Adrenal gland (tissue), 12 donors: ENCODE data around the gene KLHL21. TPM values are rescaled to one million over a fixed set of nuclear protein-coding genes. Genes with fewer than 3 reads are reported as not detected.
A peak's percentile ranks its signal among the peaks of the same experiment; 100 is the strongest.

Experiments used
- DNase-seq, 7 donors: peaks; one replicate each; pipeline ENCODE4 v3.0.0-alpha.2; 2019 to 2020
- H3K27ac ChIP-seq, 5 donors: fragments of 200-600 bp; sonication (generic) in 4 of 5; 1 replicate in 3 of 5; 2 replicates in 2 of 5; pipeline versions ENCODE4 v1.5.1 to v1.8.0; 2016 to 2020; ENCODE audit warnings: mild to moderate bottlenecking in 1 of 5
- H3K27me3 ChIP-seq: fragments of 200-600 bp; 2 replicates; pipeline ENCODE4 v1.8.0; 2021
- H3K36me3 ChIP-seq, 2 donors: fragments of 200-600 bp; replicated peaks in 1 of 2; 1 replicate in 1 of 2; 2 replicates in 1 of 2; pipeline versions ENCODE4 v1.5.1 to v1.8.0; 2018 to 2022
- H3K4me1 ChIP-seq, 2 donors: fragments of 200-600 bp; replicated peaks in 1 of 2; 1 replicate in 1 of 2; 2 replicates in 1 of 2; pipeline versions ENCODE4 v1.5.1 to v1.8.0; 2018 to 2021
- H3K4me3 ChIP-seq, 4 donors: fragments of 200-600 bp; sonication (generic) in 3 of 4; one replicate each; pipeline ENCODE4 v1.5.1; 2016 to 2018
- H3K9me3 ChIP-seq, 3 donors: fragments of 200-600 bp; sonication (generic) in 1 of 3; replicated peaks in 1 of 3; 1 replicate in 2 of 3; 2 replicates in 1 of 3; pipeline versions ENCODE4 v1.5.1 to v1.8.0; 2016 to 2021
- CTCF ChIP-seq, 6 experiments: fragments of 450-650 bp in 4 of 6; fragments of 200-600 bp in 2 of 6; sonication (generic) in 1 of 6; IDR thresholded peaks; 1 replicate in 5 of 6; 2 replicates in 1 of 6; pipeline versions ENCODE4 v1.5.1 to v1.8.0; 2016 to 2021; ENCODE audit warnings: antibody characterized with exemption in 6 of 6, mild to moderate bottlenecking in 2 of 6, moderate library complexity in 1 of 6
- POLR2A ChIP-seq, 2 donors: fragments of 450-650 bp; IDR thresholded peaks; one replicate each; pipeline ENCODE4 v1.6.1; 2017; ENCODE audit warnings: antibody characterized with exemption in 2 of 2, mild to moderate bottlenecking in 2 of 2, moderate library complexity in 1 of 2
- WGBS, 4 donors: extraction: QIAGEN DNeasy Blood & Tissue Kit in 2 of 4; methylation state at CpG; one replicate each; pipeline versions ENCODE4 v1.1.5 to v1.1.7; 2013 to 2017; 5-methylcytosine and 5-hydroxymethylcytosine counted together
- intact Hi-C, 2 donors: fragments of 100-400 bp; cut with DNase I; formaldehyde crosslinking; loops; one replicate each; pipeline versions ENCODE4 v1.14.1 to v1.15.0; 2022 to 2023
- polyA plus RNA-seq, 3 donors: library from polyadenylated mRNA; stranded (reverse); fragments of 200-250 nt in 2 of 3; fragments of 350-450 nt in 1 of 3; fragmentation: Illumina TruSeq in 1 of 3; extraction: RNeasy Lipid Tissue Mini Kit (QIAGEN cat#74804) in 1 of 3; gene quantifications; one replicate each; pipeline ENCODE4 v1.2.3, GENCODE V29; 2013 to 2014
- small RNA-seq, 2 donors: library from RNA; depleted of rRNA; stranded (forward); fragments of <200 nt; gene quantifications; one replicate each; pipeline ENCODE3, GENCODE V24; 2016
- total RNA-seq, 9 donors: library from RNA; depleted of rRNA in 4 of 9; stranded (reverse); fragments of >200 nt in 4 of 9; fragments of 120-200 nt in 1 of 9; fragmentation: NEBNext Ultra II Directional in 1 of 9; extraction: Animal tissue kit (Norgen Biotek cat#: 25700) in 1 of 9; gene quantifications; one replicate each; pipeline versions ENCODE4 v1.1.0 to v1.2.4, GENCODE V29; 2013 to 2023
- donor health status: healthy with polysubstance abuse.
- donor health status: Bipolar disorder and iron deficiency.
- donor health status: DM: yes; HTN: yes; CAD: no.
- donor health status: DM: no; HTN: no; CAD: no.
- donor health status: DM: no; HTN: no; CAD: no.
- donor health status: DM: yes; HTN: yes; CAD: no.

The KLHL21 gene
- total and polyA plus RNA-seq, 12 donors: 11.7 to 108 (median 35.9) TPM

- H3K9me3 ChIP-seq: no peaks in the 10 kb centered on the region
Observed at GRCh38 chr1:6546326-6546725, 56.3 kb downstream of the KLHL21 start.

GRCh38 chr1:6545276-6546112 is 57.2 kb downstream of the KLHL21 start:
- peak overlapping the region; percentile 20 to 84 (median 40) for H3K27ac ChIP-seq

More at GRCh38 chr1:6546326-6546725, 56.3 kb downstream of the KLHL21 start:
- Histone ChIP-seq H3K27ac (peak overlapping the region in 4 of 5 donors; percentile 30 to 84 (median 56)), H3K4me3 (no peak overlapping the region), H3K36me3 (peaks cover 0 to 53% of the 10 kb centered on the region in 2 donors), H3K4me1 (peaks cover 4 to 22% of the 10 kb centered on the region in 2 donors), H3K27me3 (no peaks in the 10 kb centered on the region)
- no peak for DNase-seq
- 53 to 62% (median 57%) methylated on average over 5 of the region's 5 CpGs for WGBS, 4 donors
- intact Hi-C loops: no loop called here
- TF ChIP-seq CTCF (IDR thresholded peaks at IDR 0.05) (no peak), POLR2A (IDR thresholded peaks at IDR 0.05) (no peak)

GRCh38 chr1:6544831-6545230 is 57.8 kb downstream of the KLHL21 start:
- intact Hi-C loops: no loop called here

More at GRCh38 chr1:6545276-6546112, 57.2 kb downstream of the KLHL21 start:
- peak in 4 of 7 donors; percentile 29 to 50 (median 36) for DNase-seq
- Histone ChIP-seq H3K36me3 (peaks cover 0 to 57% of the 10 kb centered on the region in 2 donors), H3K27me3 (no peaks in the 10 kb centered on the region), H3K4me1 (peaks cover 4 to 22% of the 10 kb centered on the region in 2 donors), H3K9me3 (no peaks in the 10 kb centered on the region), H3K4me3 (no peak overlapping the region)
- 37 to 50% (median 47%) methylated on average over 10 of the region's 10 CpGs for WGBS, 4 donors
- intact Hi-C loops: no loop called here
- TF ChIP-seq CTCF (IDR thresholded peaks at IDR 0.05) (no peak), POLR2A (IDR thresholded peaks at IDR 0.05) (no peak)

More at GRCh38 chr1:6544831-6545230, 57.8 kb downstream of the KLHL21 start:
- Histone ChIP-seq H3K9me3 (no peaks in the 10 kb centered on the region), H3K27me3 (no peaks in the 10 kb centered on the region), H3K4me3 (no peak overlapping the region), H3K27ac (peak overlapping the region in 4 of 5 donors; percentile 20 to 84 (median 62)), H3K36me3 (peaks cover 0 to 51% of the 10 kb centered on the region in 2 donors), H3K4me1 (peaks cover 4 to 22% of the 10 kb centered on the region in 2 donors)
- TF ChIP-seq POLR2A (IDR thresholded peaks at IDR 0.05): no peak
- no peak for TF ChIP-seq CTCF (IDR thresholded peaks at IDR 0.05)
- 30 to 75% (median 37%) methylated on average over 3 of the region's 3 CpGs for WGBS, 4 donors
- DNase-seq: peak in 3 of 7 donors; percentile 33 to 54 (median 34)

Small RNAs within 50 kb of the gene (small RNA-seq; reads per million reads assigned to genes)
- gene RNU6-731P: 0 reads per million in 2 donors

Other genes with a start within 250 kb of the KLHL21 start
- 10 to 100 TPM in 8 of 9 donors, 1 to 10 TPM in 1; 8.4 to 29.4 (median 15.0) TPM for gene ACOT7, start 209.1 kb downstream of the KLHL21 start, total RNA-seq
- 10 to 100 TPM; 11.3 to 26.6 (median 13.0) TPM for gene ACOT7, start 209.1 kb downstream of the KLHL21 start, polyA plus RNA-seq
- gene HES2, start 182.9 kb downstream of the KLHL21 start, total RNA-seq: under 1 TPM in 3 of 9 donors, not detected in 6; 0.07 to 0.18 (median 0.14) TPM
- under 1 TPM in 2 of 3 donors, not detected in 1; 0.04 to 0.10 TPM for gene HES2, start 182.9 kb downstream of the KLHL21 start, polyA plus RNA-seq
- gene ESPN, start 178.1 kb downstream of the KLHL21 start, total RNA-seq: 10 to 100 TPM in 1 of 9 donors, 1 to 10 TPM in 7, under 1 TPM in 1; 0.67 to 10.8 (median 5.5) TPM
- 1 to 10 TPM in 2 of 3 donors, under 1 TPM in 1; 0.16 to 9.8 (median 6.8) TPM for gene ESPN, start 178.1 kb downstream of the KLHL21 start, polyA plus RNA-seq
- gene TNFRSF25, start 136.7 kb downstream of the KLHL21 start, total RNA-seq: 10 to 100 TPM in 4 of 9 donors, 1 to 10 TPM in 5; 2.4 to 36.4 (median 8.8) TPM
- gene TNFRSF25, start 136.7 kb downstream of the KLHL21 start, polyA plus RNA-seq: 100 to 1,000 TPM in 1 of 3 donors, 10 to 100 TPM in 1, 1 to 10 TPM in 1; 1.2 to 169 (median 63.8) TPM
- gene PLEKHG5, start 111.2 kb downstream of the KLHL21 start, total RNA-seq: 10 to 100 TPM in 8 of 9 donors, 1 to 10 TPM in 1; 4.1 to 29.2 (median 17.0) TPM
- 10 to 100 TPM in 2 of 3 donors, 1 to 10 TPM in 1; 2.0 to 96.3 (median 23.0) TPM for gene PLEKHG5, start 111.2 kb downstream of the KLHL21 start, polyA plus RNA-seq
- gene NOL9, start 48.4 kb downstream of the KLHL21 start, total RNA-seq: 10 to 100 TPM; 10.3 to 39.7 (median 24.7) TPM
- gene NOL9, start 48.4 kb downstream of the KLHL21 start, polyA plus RNA-seq: 10 to 100 TPM in 1 of 3 donors, 1 to 10 TPM in 2; 5.9 to 14.3 (median 8.0) TPM
- gene TAS1R1, start 47.6 kb downstream of the KLHL21 start, total RNA-seq: under 1 TPM in 4 of 9 donors, not detected in 5; 0.11 to 0.83 (median 0.47) TPM
- gene TAS1R1, start 47.6 kb downstream of the KLHL21 start, polyA plus RNA-seq: under 1 TPM; 0.27 to 0.40 (median 0.37) TPM
- 10 to 100 TPM in 8 of 9 donors, 1 to 10 TPM in 1; 9.5 to 50.9 (median 28.8) TPM for gene ZBTB48, start 22.9 kb downstream of the KLHL21 start, total RNA-seq
- 100 to 1,000 TPM in 2 of 3 donors, 1 to 10 TPM in 1; 6.8 to 245 (median 186) TPM for gene ZBTB48, start 22.9 kb downstream of the KLHL21 start, polyA plus RNA-seq
- gene PHF13, start 10.9 kb upstream of the KLHL21 start, total RNA-seq: 10 to 100 TPM in 8 of 9 donors, 1 to 10 TPM in 1; 8.7 to 20.1 (median 13.8) TPM
- 10 to 100 TPM in 2 of 3 donors, 1 to 10 TPM in 1; 4.7 to 14.8 (median 11.2) TPM for gene PHF13, start 10.9 kb upstream of the KLHL21 start, polyA plus RNA-seq
- 10 to 100 TPM; 16.2 to 45.6 (median 35.5) TPM for gene THAP3, start 22.0 kb upstream of the KLHL21 start, total RNA-seq
- gene THAP3, start 22.0 kb upstream of the KLHL21 start, polyA plus RNA-seq: 10 to 100 TPM; 11.1 to 65.6 (median 37.6) TPM
- 10 to 100 TPM; 29.2 to 82.0 (median 58.3) TPM for gene DNAJC11, start 98.9 kb upstream of the KLHL21 start, total RNA-seq
- 100 to 1,000 TPM in 1 of 3 donors, 10 to 100 TPM in 2; 52.3 to 125 (median 65.6) TPM for gene DNAJC11, start 98.9 kb upstream of the KLHL21 start, polyA plus RNA-seq
- gene CAMTA1, start 182.6 kb upstream of the KLHL21 start, total RNA-seq: 100 to 1,000 TPM in 2 of 9 donors, 10 to 100 TPM in 7; 62.9 to 129 (median 83.1) TPM
- 100 to 1,000 TPM; 114 to 141 (median 131) TPM for gene CAMTA1, start 182.6 kb upstream of the KLHL21 start, polyA plus RNA-seq